GM19395 (cell line): ENCODE data around the gene MPO.

Source experiments
- ATAC-seq: cut with Tn5 transposase; IDR thresholded peaks from one replicate; pipeline ENCODE4 v1.9.1; 2021; ENCODE audit warnings: mild to moderate bottlenecking, moderate library complexity; ENCODE audit not compliant: unreplicated experiment

MPO gene

DNA sequence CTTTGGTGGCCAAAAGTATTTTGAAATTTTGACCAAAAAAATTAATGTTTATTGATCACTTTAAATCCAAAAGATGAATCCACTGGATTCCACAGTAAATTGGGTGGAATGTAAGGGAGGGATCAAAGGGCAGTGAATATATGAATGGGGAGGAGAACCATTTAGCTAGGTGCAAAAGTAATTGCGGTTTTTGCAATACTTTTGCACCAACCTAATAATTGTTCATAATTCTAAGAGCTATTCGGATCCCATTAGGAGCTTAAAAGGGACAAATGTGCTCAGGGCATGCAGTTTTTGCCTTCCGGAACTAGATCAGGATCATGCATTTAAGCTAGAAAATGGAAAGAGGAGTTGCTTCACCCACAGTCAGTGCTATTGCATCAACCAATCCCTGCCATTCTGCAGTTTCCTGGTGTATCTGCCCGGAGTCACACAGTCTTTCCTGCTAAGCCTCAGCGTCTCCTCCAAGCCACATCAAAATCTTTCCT lies 42.5 kb downstream of the MPO start, which contains the start of gene LPO:
LPO (plus strand) TSS at position 438 of the 488 bp plus-strand sequence. CDS start 4,396 bp downstream, outside the sequence.
- ATAC-seq: no peak

DNA sequence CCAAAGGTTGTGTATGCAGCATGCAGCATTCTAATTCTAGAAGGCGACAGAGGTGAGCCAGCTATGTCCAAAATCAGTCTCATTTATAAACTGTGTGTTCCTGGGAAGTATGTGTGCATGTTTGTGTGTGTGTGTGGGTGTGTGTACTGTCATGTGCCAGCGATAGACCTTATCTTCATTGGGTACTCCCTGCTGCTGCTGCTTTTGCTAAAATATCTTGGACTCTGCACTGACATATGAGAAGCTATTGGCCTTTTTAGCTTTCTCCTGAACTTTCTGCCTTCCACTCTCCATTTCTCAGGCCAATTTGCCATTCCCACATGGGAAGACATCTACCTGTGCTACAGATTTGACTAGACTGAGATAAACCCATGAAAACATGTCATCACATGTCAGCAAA lies 44.3 kb downstream of the MPO start:
- ATAC-seq: no peak

DNA sequence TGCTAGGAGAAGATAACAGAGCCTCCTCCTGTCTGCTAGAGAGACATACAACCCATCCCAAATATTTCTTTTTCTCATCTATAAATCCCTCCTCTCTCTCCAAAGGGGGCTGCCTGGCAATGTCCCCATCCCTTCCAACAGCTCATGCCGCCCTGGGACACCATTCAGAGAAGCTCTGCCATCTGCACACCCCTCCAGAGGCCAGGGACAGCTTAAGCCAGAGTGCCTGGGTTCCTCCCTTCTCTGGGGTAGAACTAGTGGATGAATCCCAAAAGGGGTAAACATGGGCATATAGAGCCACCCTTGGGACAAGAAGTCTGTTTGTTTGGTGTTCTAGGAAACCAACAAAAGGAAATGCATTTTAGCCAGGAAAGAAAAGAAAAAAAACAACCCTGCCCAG lies 44.9 kb downstream of the MPO start:
- ATAC-seq: no peak

DNA sequence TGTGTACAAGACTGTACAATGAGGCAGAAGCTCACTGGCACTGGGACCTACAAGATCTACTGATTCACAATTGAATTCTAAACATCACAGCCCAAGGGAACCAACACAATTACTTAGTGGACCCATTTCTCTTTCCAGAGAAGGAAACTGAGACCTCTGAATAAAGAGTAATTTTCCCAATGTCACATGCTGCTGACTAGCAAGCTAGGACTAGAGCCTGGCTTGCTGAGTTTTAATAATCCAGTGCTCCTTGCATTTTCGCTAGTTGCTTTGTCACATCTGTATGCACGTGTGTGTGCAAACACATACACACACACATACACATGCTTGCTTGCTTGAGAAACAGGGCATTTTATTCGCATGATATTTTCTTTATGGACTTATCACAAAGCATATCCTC lies 46.2 kb downstream of the MPO start:
- ATAC-seq: no peak

DNA sequence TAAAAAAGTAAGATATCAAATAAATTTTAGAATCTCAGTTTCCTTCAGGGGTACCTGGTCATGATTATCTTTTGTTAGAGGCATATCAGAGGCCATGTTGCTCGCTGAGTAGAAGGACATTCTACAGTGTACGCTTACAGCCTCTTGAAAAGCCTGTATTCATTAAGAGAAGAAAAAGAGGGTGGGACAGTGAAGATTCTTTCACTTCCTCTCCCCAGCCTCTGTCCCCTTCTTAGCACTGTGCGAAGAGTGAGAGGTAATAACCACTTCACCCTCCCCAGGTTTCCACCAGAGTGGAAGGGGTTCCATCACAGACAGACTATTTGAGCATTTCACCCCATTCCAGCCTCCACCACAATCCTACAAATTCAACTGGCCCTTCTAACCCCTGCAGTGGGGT lies 47.2 kb downstream of the MPO start:
- ATAC-seq: peak; percentile 75

DNA sequence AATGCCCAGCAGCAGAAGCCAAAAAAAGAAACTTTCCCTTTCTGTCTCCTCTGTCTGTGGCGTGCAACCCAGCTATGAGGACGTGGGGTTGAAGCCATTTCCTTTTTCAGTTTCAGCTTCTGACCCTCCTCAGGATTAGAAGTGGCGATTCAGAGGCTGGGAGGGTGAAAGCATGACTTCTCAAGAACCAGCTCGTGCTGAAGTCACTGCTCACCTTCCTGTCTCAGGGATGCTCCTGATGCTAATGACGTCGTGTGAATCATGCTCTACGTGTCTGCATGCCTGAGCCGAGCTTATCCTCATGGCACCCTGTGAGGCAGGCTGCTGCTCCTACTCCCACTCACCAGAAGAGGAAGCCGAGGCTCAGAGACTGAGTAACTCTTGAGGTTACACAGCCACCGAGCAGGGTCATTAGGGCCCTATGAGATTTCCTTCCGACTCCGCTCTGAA lies 48.0 kb downstream of the MPO start:
- ATAC-seq: peak; percentile 89

DNA sequence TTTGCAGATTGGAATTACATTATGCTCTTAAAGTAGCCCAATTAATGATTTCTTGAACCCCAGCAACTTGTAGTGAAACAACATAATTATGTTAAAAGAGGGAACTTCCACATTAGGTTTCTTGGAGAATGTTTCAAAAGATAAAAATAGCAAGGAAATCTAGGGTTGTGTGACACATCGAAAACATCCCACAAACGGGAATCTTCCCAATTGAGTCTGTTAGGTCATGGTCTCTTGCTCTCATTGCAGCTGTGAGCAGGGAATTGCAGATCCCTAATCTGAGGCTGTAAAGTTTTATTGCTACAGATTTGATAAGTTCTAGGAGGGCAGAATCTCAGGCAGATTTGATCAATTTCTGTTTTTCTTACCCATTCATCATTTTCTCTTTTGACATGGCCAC lies 49.1 kb downstream of the MPO start:
- no peak for ATAC-seq

DNA sequence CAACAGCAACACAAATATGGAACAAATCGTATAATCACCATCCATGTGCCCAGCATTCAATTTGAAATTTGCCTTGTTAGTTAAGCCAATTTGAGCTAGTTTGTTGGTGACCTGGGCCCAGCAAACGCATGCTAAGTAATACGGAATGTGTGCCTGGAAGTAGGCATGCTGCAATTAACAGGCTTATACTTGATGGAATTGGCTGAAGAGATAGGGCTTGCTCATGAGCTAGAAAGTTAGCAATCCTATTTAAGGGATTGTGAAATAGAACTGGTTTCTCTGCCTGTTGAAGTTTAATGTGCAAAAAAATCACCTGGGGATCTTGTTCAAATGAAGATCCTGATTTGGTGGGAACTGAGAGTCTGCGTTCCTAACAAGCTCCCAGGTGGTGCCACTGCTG lies 50.9 kb downstream of the MPO start:
- ATAC-seq: no peak

DNA sequence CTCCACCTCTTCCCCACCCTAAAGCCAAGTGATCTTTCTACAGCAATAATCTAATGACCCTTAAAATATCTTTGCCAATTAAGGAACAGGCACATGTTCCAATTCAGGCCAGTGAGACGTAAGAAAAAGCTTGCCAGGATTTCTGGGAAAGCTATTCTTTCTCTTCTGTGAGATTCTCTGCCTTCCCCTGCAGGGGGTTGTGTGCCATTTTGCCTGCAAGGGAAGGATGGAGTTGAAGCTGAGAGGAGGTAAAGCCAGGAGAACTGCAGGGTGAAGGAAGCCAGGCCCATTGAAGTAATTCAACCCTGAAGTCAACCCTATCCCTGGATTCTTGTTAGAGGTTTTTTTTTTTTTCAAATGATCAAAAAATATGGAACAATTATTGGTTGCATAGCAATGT lies 51.4 kb downstream of the MPO start:
- no peak for ATAC-seq

DNA sequence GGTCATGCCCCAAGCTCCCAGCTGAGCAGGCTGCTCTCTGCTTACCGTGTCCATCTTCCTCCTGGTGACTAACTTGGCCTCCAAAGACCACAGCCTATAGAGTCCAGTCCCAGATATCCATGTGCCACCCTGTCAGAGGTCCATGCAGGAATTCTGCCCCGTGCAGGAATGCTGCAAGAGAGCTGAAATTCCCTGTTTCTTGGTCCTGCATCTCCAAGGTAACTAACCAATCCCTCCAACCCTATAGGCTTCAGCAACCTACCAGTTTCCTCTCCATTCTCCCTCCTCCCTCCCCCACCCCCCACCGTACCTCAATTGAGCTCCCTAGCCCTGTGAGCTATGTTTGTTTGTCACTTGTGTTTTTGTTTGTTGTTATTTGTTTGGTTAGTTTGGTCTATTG lies 52.1 kb downstream of the MPO start:
- no peak for ATAC-seq

DNA sequence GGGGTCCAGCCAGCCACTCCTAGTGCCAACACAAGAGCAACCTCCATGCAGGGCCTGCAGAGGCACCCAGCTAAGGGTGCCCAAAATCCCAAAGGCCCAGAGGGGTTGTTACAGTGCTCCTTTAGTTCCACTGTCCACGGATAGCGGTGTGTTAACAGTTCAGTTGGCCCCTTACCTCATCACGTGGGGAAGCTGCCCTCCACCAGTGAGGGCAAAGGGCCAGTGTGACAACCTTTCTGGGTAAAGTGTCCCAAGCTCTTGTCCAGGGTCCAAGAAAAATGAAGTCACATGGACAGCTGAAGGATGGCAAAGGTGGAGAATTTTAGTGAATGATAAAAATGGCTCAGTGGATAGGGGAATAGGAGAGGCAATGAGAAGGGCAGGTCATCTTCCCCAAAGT lies 53.0 kb downstream of the MPO start:
- no peak for ATAC-seq

DNA sequence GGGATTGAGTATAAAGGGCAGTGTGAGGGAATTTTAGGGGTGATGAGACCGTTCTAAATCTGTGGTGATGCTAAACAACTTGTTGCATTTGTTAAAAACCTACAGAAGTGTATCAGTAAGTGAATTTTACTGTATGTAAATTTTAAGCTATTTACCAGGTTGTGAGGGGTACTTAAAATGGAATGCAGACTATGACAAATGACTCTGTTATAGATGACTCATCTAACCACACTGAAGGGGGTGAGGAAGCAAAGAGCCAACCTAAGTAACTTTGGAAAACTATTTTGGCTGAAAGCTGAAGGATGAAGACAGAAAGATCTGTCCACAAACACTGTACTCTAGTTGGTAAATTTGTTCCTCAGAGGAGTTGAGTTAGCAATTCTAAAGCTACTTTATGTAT lies 56.4 kb downstream of the MPO start:
- no peak for ATAC-seq
